ENCODE measurements around the gene CABLES1.

Gene CABLES1

DNA sequence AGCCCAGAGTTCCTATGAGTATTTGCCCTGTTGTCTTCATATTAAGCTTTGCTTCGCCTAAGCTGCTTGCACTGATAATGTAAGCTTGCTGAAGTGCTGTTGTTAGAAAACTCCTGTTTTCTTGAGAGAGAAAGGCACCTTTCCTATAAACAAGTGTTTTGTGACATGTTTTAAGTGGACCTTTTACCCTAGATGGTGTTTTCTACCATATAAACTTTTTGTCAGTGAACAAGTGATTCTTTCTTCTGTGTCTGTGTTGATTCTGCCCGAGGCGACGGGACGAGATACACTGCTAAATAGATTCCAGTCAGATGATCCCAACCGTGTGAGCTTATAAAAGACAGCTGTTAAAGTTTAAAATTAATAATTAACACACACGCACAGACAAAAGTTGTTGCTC lies 24.1 kb downstream of the CABLES1 start:
- TF ChIP-seq, protein P1, sequence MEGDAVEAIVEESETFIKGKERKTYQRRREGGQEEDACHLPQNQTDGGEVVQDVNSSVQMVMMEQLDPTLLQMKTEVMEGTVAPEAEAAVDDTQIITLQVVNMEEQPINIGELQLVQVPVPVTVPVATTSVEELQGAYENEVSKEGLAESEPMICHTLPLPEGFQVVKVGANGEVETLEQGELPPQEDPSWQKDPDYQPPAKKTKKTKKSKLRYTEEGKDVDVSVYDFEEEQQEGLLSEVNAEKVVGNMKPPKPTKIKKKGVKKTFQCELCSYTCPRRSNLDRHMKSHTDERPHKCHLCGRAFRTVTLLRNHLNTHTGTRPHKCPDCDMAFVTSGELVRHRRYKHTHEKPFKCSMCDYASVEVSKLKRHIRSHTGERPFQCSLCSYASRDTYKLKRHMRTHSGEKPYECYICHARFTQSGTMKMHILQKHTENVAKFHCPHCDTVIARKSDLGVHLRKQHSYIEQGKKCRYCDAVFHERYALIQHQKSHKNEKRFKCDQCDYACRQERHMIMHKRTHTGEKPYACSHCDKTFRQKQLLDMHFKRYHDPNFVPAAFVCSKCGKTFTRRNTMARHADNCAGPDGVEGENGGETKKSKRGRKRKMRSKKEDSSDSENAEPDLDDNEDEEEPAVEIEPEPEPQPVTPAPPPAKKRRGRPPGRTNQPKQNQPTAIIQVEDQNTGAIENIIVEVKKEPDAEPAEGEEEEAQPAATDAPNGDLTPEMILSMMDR (conservative IDR thresholded peaks at IDR 0.05; ENCODE audit: low read length), result no peak
- DNase-seq (ENCODE audit: low read depth), result no peak
- H3K4me3 ChIP-seq (ENCODE audit: low read length), result no peak overlapping the region

DNA sequence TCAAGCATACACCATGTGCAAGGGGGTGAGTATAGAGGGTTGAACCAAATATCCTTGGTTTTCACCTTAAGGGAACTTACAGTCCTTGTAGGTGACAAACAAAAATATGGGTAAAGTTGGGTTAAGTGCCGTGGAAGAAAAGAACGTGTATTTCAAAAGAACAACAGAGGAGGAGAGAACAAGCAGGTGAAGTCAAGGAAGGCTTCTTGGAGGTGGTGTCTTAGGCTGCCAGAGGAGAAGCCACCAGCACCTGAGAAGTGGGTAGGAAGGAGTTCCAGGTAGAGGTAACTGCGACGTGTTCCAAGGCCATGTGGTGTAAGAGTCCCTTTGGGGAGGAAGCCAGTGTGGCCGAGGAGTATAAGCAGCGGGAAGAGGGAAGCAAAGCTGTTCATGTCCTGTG lies 27.2 kb downstream of the CABLES1 start:
- H3K4me3 ChIP-seq (ENCODE audit: low read length), result no peak overlapping the region
- DNase-seq (ENCODE audit: low read depth), result no peak
- TF ChIP-seq, protein P1 (conservative IDR thresholded peaks at IDR 0.05; ENCODE audit: low read length), result no peak

DNA sequence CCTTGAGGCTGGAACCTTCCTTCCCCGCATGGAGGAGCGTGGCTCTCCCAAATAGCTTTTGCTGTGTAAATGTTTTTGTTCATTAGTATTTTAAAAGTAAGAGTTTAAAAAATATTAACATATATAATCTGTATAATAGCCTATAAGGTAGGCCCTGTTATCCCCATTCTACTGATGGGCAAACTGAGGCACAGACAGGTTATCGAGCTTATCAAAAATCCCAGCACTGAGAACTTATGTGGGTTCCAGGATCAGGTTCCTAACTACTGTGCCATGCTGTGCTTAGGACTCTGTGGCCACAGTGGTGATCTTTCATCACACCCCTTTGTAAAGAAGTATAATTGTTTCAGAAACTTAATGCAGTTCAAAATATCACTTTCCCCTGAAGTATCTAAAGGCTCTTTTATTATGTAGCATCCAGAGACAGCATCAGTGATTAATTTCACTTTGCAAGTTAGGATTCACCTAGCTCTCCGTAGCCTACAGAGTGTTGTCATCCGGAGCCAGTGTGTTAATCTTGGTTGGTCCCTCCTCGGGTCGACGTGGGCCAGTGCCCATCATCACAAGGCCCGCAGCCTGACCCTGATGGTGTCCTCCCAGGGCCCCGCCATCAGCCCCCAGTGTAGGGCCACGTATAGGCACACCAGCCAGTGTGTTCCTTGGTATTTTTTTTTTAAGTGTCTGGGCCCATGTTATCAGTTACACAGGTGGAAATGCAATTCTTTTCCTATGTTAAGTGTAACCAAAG lies 28.7 kb downstream of the CABLES1 start:
- DNase-seq (ENCODE audit: low read depth), result no peak
- H3K4me3 ChIP-seq (ENCODE audit: low read length), result no peak overlapping the region
- TF ChIP-seq, protein P1 (conservative IDR thresholded peaks at IDR 0.05; ENCODE audit: low read length), result no peak

DNA sequence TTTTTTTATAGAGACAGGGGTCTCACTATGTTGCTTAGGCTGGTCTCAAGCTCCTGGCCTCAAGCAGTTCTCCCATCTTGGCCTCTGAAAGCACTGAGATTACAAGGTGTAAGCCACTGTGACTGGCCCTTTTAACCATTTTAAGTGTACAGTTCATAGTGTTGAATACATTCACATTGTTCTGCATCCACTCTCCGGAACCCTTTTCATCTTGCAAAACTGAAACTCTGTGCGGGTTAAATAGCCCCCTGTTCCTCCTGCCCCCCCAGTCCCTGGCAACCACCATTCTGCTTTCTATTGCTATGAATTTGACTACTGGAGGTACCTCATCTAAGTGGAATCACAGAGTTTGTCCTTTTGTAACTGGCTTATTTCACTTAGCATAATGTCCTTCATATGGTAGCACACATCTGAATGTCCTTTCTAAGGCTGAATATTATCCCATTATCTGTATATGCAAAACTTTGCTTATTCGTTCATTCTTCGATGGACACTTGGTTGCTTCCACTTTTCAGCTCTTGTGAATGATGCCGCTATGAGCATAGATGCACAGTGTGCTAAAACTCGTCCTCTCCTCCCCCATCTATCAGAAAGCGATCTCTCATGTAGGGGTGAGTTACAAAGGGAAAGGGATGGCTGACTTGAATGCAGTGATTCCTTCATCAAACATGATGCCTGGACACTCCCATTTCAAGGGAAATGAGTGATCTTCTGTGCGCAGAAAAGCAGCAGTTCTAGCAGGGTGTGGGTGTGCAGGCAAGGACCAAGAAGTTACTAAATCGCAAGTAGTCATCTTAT lies 30.2 kb downstream of the CABLES1 start:
- no peak overlapping the region for H3K4me3 ChIP-seq (ENCODE audit: low read length)
- TF ChIP-seq, protein P1 (conservative IDR thresholded peaks at IDR 0.05; ENCODE audit: low read length), result no peak
- no peak for DNase-seq (ENCODE audit: low read depth)

DNA sequence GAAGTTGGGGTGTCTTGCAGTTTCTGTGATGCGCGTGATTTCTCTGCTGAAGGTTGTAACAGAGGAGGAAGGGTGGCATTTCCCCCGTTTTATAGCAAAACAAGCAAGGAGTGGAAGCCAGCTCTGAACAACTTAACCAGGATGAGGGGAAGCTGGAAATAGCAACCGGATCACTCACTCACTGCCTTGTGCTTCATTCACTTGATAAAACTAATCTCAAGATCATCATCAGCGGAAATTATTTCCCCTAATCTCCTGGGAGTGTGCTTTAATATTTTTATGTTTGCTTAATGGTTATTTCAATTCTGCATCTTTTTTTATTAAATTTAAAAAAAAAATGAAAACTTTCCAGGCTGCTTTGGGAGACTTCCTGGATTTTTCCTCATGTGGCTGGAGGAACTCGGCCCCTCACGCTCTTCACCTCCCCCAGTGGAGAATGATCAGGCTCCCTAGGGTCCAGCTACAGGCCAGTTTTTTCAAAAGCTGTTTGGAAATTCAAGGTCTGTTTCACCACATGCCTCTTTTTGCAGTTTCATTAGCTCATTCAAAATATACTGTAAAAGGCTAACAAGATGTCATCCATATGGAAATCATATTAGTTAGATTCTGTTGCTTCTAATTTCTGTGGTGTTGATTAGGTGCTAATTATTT lies 31.7 kb downstream of the CABLES1 start:
- no peak overlapping the region for H3K4me3 ChIP-seq (ENCODE audit: low read length)
- DNase-seq (ENCODE audit: low read depth), result peak; percentile 45
- TF ChIP-seq, protein P1 (conservative IDR thresholded peaks at IDR 0.05; ENCODE audit: low read length), result no peak

DNA sequence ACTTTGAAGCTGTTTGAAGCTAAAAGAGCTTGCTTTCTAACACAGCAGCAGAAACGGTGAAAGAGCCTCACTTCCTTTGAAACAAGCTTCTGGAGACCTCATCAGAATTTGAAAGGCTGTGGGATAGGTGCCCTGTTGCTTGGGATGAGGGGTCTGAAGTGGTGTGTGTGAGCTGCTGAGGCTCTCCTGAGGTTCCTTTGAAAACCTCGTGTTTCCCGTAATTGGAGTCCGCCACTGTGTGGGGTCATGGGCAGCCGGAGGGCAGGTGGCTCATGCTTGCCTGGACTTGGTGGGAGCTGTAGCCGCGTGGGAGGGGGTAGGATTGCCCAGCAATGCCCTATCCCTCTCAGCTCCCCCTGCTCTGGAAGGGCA lies 34.4 kb downstream of the CABLES1 start:
- no peak for DNase-seq (ENCODE audit: low read depth)
- TF ChIP-seq, protein P1 (conservative IDR thresholded peaks at IDR 0.05; ENCODE audit: low read length), result no peak
- no peak overlapping the region for H3K4me3 ChIP-seq (ENCODE audit: low read length)
